ENCODE measurements around the gene JAK3. TPM values are rescaled to one million over a fixed set of nuclear protein-coding genes. Genes with fewer than 3 reads are reported as not detected.

Gene JAK3
- total RNA-seq, 1 experiment from 2014 or later, result 2.1 TPM

GRCh38 chr19:17855280-17856152 lies 7.7 kb upstream of the JAK3 start:
- intact Hi-C loops (cut with micrococcal nuclease; ENCODE audit: unreplicated experiment) (loop anchor here (10.0 kb wide), 1 partner anchor 71 kb away; no protein-coding TSS in a partner anchor), in situ Hi-C loops (cut with HindIII; ENCODE audit: low pct_unique_long_range_greater_than_20kb, low sequenced_read_pairs) (no loop called here)
- no peak overlapping the region for H3K27ac ChIP-seq (ENCODE audit: low read length)
- no peak overlapping the region for H3K4me3 ChIP-seq (ENCODE audit: low read depth in 2 of 2, low read length in 2 of 2)
- DNase-seq (ENCODE audit: low read depth, low spot score), result no peak
- BruUV-seq (replicated peaks), result no TSS peak
- no peak for TF ChIP-seq TCF7L2 (IDR thresholded peaks at IDR 0.05; ENCODE audit: low read depth, low read length)
- no peak for TF ChIP-seq SIN3A (IDR thresholded peaks at IDR 0.05; ENCODE audit: borderline replicate concordance, insufficient read depth, low read depth, low read length)
- TF ChIP-seq CTCF (IDR thresholded peaks at IDR 0.05), result peak; percentile 92
- H3K9me3 ChIP-seq (ENCODE audit: control insufficient read depth, insufficient read depth, low read depth, low read length), result no peaks in the 10 kb centered on the region
- POLR2A ChIA-PET, result no interaction called here
- CTCF ChIA-PET, result no interaction called here
- peak; percentile 72 for ATAC-seq
- peaks cover 1% of the 10 kb centered on the region; the same call in 1 of the 2 replicates for H3K4me1 ChIP-seq (ENCODE audit: control insufficient read depth, insufficient read depth, low read length)
- H3K27me3 ChIP-seq (ENCODE audit: control insufficient read depth, insufficient read depth, low read length), result no peaks in the 10 kb centered on the region
- H3K36me3 ChIP-seq (ENCODE audit: control insufficient read depth, insufficient read depth, low read length), result peaks cover 5% of the 10 kb centered on the region; the same call in 1 of the 2 replicates

- intact Hi-C loops (cut with micrococcal nuclease; ENCODE audit: unreplicated experiment) (loop anchor here (10.0 kb wide), 1 partner anchor 69 kb away; no protein-coding TSS in a partner anchor), in situ Hi-C loops (cut with HindIII; ENCODE audit: low pct_unique_long_range_greater_than_20kb, low sequenced_read_pairs) (no loop called here)
- ChIA-PET CTCF (no interaction called here), POLR2A (no interaction called here)
- ATAC-seq (no peak), DNase-seq (ENCODE audit: low read depth, low spot score) (no peak)
- no peaks in the 10 kb centered on the region for H3K9me3 ChIP-seq (ENCODE audit: control insufficient read depth, insufficient read depth, low read depth, low read length)
- BruUV-seq (replicated peaks), result no TSS peak
- no peak overlapping the region for H3K4me3 ChIP-seq (ENCODE audit: low read depth in 2 of 2, low read length in 2 of 2)
- H3K4me1 ChIP-seq (ENCODE audit: control insufficient read depth, insufficient read depth, low read length), result peaks cover 4% of the 10 kb centered on the region; the same call in 1 of the 2 replicates
- no peaks in the 10 kb centered on the region for H3K27me3 ChIP-seq (ENCODE audit: control insufficient read depth, insufficient read depth, low read length)
- no peaks in the 10 kb centered on the region for H3K36me3 ChIP-seq (ENCODE audit: control insufficient read depth, insufficient read depth, low read length)
- TF ChIP-seq POLR2AphosphoS5 (IDR thresholded peaks at IDR 0.05; ENCODE audit: low read depth, low read length) (no peak), TCF7L2 (IDR thresholded peaks at IDR 0.05; ENCODE audit: low read depth, low read length) (no peak), REST (IDR thresholded peaks at IDR 0.05; ENCODE audit: insufficient read depth in 1 of 2, low read depth in 2 of 2, low read length in 1 of 2) (no peak), CTCF (IDR thresholded peaks at IDR 0.05) (no peak), SIN3A (IDR thresholded peaks at IDR 0.05; ENCODE audit: borderline replicate concordance, insufficient read depth, low read depth, low read length) (no peak)
- no peak overlapping the region for H3K27ac ChIP-seq (ENCODE audit: low read length)
These were observed 6.3 kb upstream of the JAK3 start for GRCh38 chr19:17854061-17854460.

Data from Panc1 (cell line).